A549 treated with Hydrocortisone at 1 μM for 4 hours (cell line): ENCODE results near the gene RSRP1. TPM values are rescaled to one million over a fixed set of nuclear protein-coding genes. Genes with fewer than 3 reads are reported as not detected.

Experiments used
- total RNA-seq: library from RNA; stranded (reverse); fragments of 200-300 nt; extraction: Qiagen RNA extraction; gene quantifications from 5 replicates; pipeline ENCODE4 v1.2.3, GENCODE V29; 2022

Gene RSRP1, protein sequence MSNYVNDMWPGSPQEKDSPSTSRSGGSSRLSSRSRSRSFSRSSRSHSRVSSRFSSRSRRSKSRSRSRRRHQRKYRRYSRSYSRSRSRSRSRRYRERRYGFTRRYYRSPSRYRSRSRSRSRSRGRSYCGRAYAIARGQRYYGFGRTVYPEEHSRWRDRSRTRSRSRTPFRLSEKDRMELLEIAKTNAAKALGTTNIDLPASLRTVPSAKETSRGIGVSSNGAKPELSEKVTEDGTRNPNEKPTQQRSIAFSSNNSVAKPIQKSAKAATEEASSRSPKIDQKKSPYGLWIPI
- 18.9 to 26.0 TPM (median 21.4 TPM) in 5 replicates for total RNA-seq

DNA sequence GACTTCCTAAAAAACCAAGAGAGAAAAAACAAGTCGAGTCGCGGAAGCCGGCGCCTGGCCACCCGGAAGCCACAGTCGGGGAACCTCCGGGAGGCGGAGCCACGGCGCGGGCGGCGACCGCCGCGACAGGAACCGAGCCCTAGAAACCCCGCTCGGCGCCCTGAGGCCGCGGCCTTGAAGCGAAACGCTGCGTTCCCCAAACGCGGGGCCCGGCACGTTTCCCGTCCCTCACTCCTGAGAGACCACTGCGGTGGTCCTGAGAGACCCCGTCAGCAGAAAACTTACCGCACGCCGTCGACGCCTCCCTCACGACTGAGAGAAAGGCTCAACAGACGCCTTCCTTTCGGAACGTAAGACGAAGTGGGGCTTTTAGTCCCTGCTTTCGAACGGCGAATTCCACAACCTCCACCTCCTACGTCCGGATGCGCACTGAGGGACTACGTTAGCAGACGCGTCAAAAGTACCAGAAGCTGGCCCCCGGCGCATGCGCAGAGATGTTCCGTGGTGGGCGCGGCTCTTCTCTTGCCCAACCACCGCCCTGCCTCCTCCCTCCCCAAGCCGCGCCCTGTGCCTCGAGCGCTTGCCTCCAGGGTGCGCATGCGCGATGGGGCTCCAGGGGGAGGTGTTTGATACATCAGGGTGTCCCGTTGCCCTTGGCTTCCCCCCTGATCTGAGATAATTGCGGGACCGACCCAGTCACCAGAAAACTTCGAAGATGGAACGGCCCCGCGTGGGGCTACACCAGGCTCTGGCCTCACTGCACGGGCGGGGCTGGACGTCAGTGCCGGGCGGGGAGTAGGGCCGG is at the start of gene RSRP1:
Gene RSRP1, minus strand, starts transcription at position 431 of the 805 bp plus-strand sequence. CDS start 491 bp downstream, outside the sequence.

DNA sequence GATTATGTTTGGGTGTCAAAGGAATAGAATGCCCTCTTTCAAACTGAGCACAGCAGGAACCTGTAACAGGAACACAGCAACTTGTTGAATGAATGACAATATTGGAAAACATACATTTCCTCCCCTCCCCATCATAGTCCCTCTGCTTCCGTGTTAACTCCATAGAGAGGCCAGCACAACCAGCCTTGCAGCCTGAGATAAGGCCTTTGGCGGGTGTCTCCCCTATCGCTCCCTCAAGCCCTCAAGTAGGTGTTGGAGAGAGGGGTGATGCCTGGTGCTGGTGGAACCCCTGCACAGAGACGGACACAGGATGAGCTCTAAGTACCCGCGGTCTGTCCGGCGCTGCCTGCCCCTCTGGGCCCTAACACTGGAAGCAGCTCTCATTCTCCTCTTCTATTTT is 25.0 kb upstream of the RSRP1 start, which contains the start of gene RHD:
Gene RHD, plus strand, starts transcription at position 272 of the 400 bp plus-strand sequence. Its CDS starts 39 bp downstream, at position 311.

DNA sequence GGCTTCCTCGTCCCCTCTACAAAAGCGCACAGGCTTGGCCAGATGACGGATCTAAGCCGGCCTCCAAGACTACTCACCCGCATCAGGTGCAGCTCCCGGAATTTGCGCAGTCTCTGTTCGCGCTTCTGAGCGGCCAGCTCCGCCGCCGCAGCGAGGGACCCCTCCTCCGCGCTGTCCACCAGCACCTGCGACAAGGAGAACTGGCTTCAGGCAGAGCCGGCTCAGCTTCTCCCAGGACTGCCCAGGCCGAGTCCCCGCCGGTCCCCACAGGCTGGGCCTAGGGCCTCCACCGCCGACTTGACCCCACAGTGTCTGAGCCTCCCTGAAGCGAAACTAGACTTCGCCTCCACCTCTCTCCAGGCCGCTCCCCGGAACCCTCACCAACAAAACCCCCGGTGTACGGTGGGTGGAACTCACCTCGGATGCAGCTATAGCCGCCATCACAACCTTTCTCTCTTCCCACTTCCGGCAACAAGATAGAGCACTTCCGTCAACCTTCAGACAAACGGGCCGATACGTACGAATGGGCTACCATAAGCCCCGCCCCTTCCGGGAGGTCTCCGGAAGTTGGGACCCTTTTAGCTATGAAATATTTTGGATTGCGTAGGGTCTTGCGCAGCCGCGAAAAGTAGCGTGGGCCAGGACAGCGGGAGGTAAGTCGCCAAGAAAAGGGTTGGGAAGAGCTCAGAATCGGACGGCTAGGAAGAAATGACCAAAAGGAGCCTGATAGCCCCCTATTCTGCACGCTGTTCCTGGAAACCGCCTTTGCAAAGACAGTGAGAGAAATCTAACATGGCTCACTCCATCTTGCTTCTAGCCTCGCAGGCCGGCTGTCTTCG is 15.0 kb downstream of the RSRP1 start, which contains the start of gene SYF2:
Gene SYF2, minus strand, starts transcription at position 476 of the 839 bp plus-strand sequence. Its CDS starts 35 bp downstream, at position 441.

Other genes with a start within 250 kb of the RSRP1 start
- gene SYF2, start 15.0 kb downstream of the RSRP1 start, total RNA-seq: 34.1 to 44.7 TPM (median 35.4 TPM) in 5 replicates
- not detected in 5 replicates for gene RHD, start 25.1 kb upstream of the RSRP1 start, total RNA-seq
- gene TMEM50A, start 90.9 kb upstream of the RSRP1 start, total RNA-seq: 69.8 to 85.4 TPM (median 73.4 TPM) in 5 replicates
- gene RHCE, start 173.4 kb upstream of the RSRP1 start, total RNA-seq: 0.25 TPM in 1 of 5 replicates, not detected in the others
- gene MACO1, start 183.4 kb upstream of the RSRP1 start, total RNA-seq: 8.0 to 10.8 TPM (median 9.1 TPM) in 5 replicates